B cell (primary cell): ENCODE data around the gene DOCK3. TPM values are rescaled to one million over a fixed set of nuclear protein-coding genes. Genes with fewer than 3 reads are reported as not detected.
"Not testable (repeated sequence)": the region's sequence is repeated elsewhere in the genome, so short reads cannot be mapped to it uniquely, and the experiment has no call there.

Source experiments
- ATAC-seq: fragments of 200-7000 bp; cut with Tn5 transposase; one replicate; pipeline ENCODE4 v1.10.0; 2021; ENCODE audit warnings: low read depth, mild to moderate bottlenecking, moderate number of reproducible peaks, moderate library complexity
- CTCF ChIA-PET: fragments of 350-600 bp; sonication (Branson Sonifier 250); formaldehyde crosslinking; loops from one replicate; lab custom pipeline; 2021; ENCODE audit warnings: antibody characterized with exemption, inconsistent platforms; lab: Charles Lee
- POLR2A ChIA-PET: fragments of 350-600 bp; sonication (Branson Sonifier 250); formaldehyde crosslinking; loops from one replicate; lab custom pipeline; 2021; ENCODE audit warnings: antibody characterized with exemption; lab: Charles Lee
- DNase-seq: peaks from one replicate; pipeline ENCODE4 v3.0.0; 2013
- H2AFZ ChIP-seq: 2 replicates; pipeline ENCODE4 v1.6.1; 2012; ENCODE audit warnings: mild to moderate bottlenecking, low read depth, low read length; ENCODE audit not compliant: insufficient read depth, poor library complexity, severe bottlenecking
- H3K27ac ChIP-seq, 2 donors: 1 replicate in 1 of 2; 2 replicates in 1 of 2; pipeline ENCODE4 v1.5.1; 2012 to 2013; ENCODE audit warnings: low read length in 2 of 2, mild to moderate bottlenecking in 2 of 2, moderate library complexity in 1 of 2
- H3K27me3 ChIP-seq, 4 experiments: fragments of 200-600 bp in 1 of 4; sonication (generic) in 1 of 4; replicated peaks in 1 of 4; 1 replicate in 2 of 4; 2 replicates in 2 of 4; pipeline versions ENCODE4 v1.6.1 to v1.7.0; 2013 to 2016; ENCODE audit warnings: low read length in 3 of 4, mild to moderate bottlenecking in 2 of 4, mixed read lengths in 1 of 4, moderate library complexity in 1 of 4; ENCODE audit not compliant: insufficient read depth in 4 of 4, control insufficient read depth in 3 of 4; ENCODE audit errors: control extremely low read depth in 1 of 4
- H3K36me3 ChIP-seq, 2 experiments: replicated peaks in 1 of 2; 1 replicate in 1 of 2; 2 replicates in 1 of 2; pipeline versions ENCODE4 v1.6.1 to v1.7.1; 2013; ENCODE audit warnings: low read length in 1 of 2; ENCODE audit not compliant: insufficient read depth in 2 of 2, control insufficient read depth in 1 of 2; ENCODE audit errors: control extremely low read depth in 1 of 2, extremely low read depth in 1 of 2
- H3K4me1 ChIP-seq, 2 donors: fragments of 200-600 bp in 1 of 2; sonication (generic) in 1 of 2; 1 replicate in 1 of 2; 2 replicates in 1 of 2; pipeline versions ENCODE4 v1.5.1 to v1.6.1; 2013 to 2017; ENCODE audit warnings: low read length in 2 of 2; ENCODE audit not compliant: control insufficient read depth in 2 of 2, insufficient read depth in 2 of 2
- H3K4me2 ChIP-seq: replicated peaks from 2 replicates; pipeline ENCODE3; 2012; ENCODE audit warnings: mild to moderate bottlenecking, low read depth, low read length; ENCODE audit not compliant: poor library complexity, severe bottlenecking
- H3K4me3 ChIP-seq, 5 experiments: fragments of 200-600 bp in 1 of 5; sonication (generic) in 1 of 5; 1 replicate in 3 of 5; 2 replicates in 2 of 5; pipeline versions ENCODE4 v1.5.1 to v1.7.0; 2011 to 2016; ENCODE audit warnings: low read length in 4 of 5, mild to moderate bottlenecking in 4 of 5, low read depth in 2 of 5, control low read depth in 1 of 5, moderate library complexity in 1 of 5; ENCODE audit not compliant: insufficient read depth in 1 of 5; ENCODE audit errors: control extremely low read depth in 1 of 5, extremely low read depth in 1 of 5
- H3K79me2 ChIP-seq: fragments of 200-600 bp; sonication (generic); one replicate; pipeline ENCODE4 v1.6.0; 2016; ENCODE audit warnings: low read length; ENCODE audit not compliant: control insufficient read depth, insufficient read depth
- H3K9ac ChIP-seq: fragments of 200-600 bp; sonication (generic); 2 replicates; pipeline ENCODE4 v1.6.1; 2017; ENCODE audit warnings: mild to moderate bottlenecking, low read length, moderate library complexity
- H3K9me3 ChIP-seq, 3 donors: one replicate each; pipeline versions ENCODE4 v1.6.1 to v1.7.1; 2013; ENCODE audit warnings: low read length in 2 of 3; ENCODE audit not compliant: control insufficient read depth in 2 of 3, insufficient read depth in 1 of 3; ENCODE audit errors: control extremely low read depth in 1 of 3
- H4K20me1 ChIP-seq: 2 replicates; pipeline ENCODE4 v1.6.0; 2012; ENCODE audit warnings: mild to moderate bottlenecking, low read length; ENCODE audit not compliant: insufficient read depth, control insufficient read depth, poor library complexity, severe bottlenecking
- H3K27ac Mint-ChIP-seq: one replicate; pipeline ENCODE4 v1.8.0; 2021; ENCODE audit warnings: mixed read lengths
- H3K27me3 Mint-ChIP-seq: one replicate; pipeline ENCODE4 v1.8.0; 2021; ENCODE audit warnings: mixed read lengths
- H3K4me1 Mint-ChIP-seq: one replicate; pipeline ENCODE4 v1.8.0; 2021; ENCODE audit warnings: mixed read lengths
- H3K4me3 Mint-ChIP-seq: one replicate; pipeline ENCODE4 v1.8.0; 2021; ENCODE audit warnings: mixed read lengths
- H3K9me3 Mint-ChIP-seq: one replicate; pipeline ENCODE4 v1.8.0; 2022; ENCODE audit warnings: mixed read lengths; ENCODE audit not compliant: insufficient read depth
- EZH2 ChIP-seq: IDR thresholded peaks from 2 replicates; pipeline ENCODE4 v1.6.1; 2012; ENCODE audit warnings: borderline replicate concordance, low read depth, mild to moderate bottlenecking, moderate library complexity, low read length; ENCODE audit not compliant: insufficient read depth, poor library complexity, severe bottlenecking
- WGBS: methylation state at CpG from one replicate; pipeline ENCODE4 v1.1.5; 2013; ENCODE audit warnings: missing lambda C conversion rate; ENCODE audit not compliant: insufficient coverage; 5-methylcytosine and 5-hydroxymethylcytosine counted together
- intact Hi-C: fragments of 100-400 bp; cut with micrococcal nuclease; formaldehyde crosslinking; loops from one replicate; pipeline ENCODE4 v1.10.0; 2022
- polyA plus RNA-seq: library from polyadenylated mRNA; depleted of rRNA; stranded (reverse); fragments of >200 nt; gene quantifications from 2 replicates; pipeline ENCODE4 v1.2.3, GENCODE V29; 2012
- total RNA-seq, 2 donors: library from RNA; stranded (reverse); fragments of 120-200 nt in 1 of 2; gene quantifications; 1 replicate in 1 of 2; 2 replicates in 1 of 2; pipeline versions ENCODE4 v1.2.3 to v1.2.4, GENCODE V29; 2013 to 2022
- TF ChIP-seq, protein P1 (sequence below): fragments of 200-600 bp; IDR thresholded peaks from one replicate; pipeline ENCODE4 v1.8.0; 2022; ENCODE audit warnings: antibody characterized with exemption, mild to moderate bottlenecking

DOCK3 gene
- total and polyA plus RNA-seq, 2 donors (not counting 1 experiment from before 2014, with no cell fraction given), result 0.06 to 0.30 TPM

DNA sequence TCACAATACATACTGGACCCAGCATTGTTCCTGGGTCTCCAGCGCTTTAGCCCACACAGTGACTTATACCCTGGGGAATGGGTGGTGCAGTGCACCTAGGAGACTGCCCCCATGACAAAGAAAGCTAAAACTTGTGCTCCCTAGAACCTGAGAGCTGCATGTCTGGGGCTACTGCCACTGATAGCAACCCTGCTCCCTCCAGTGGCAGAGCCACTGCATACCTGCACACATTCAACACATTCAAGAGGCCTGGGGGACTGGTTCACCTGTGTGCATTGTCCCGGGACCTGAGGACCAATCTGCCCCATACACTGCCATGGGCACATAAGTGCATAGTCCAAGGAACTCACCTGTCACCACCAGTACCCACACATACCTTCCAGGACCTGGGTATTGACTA is 407.6 kb downstream of the DOCK3 start:
- peaks cover 11 to 23% (median 22%) of the 10 kb centered on the region in 3 donors for H3K9me3 ChIP-seq
- ATAC-seq (no peak), DNase-seq (no peak)
- intact Hi-C loops, result no loop called here
- POLR2A ChIA-PET, result no interaction called here
- H3K4me2 ChIP-seq, result no peak overlapping the region
- no peaks in the 10 kb centered on the region for H3K27me3 ChIP-seq
- H2AFZ ChIP-seq, result no peak overlapping the region
- Mint-ChIP-seq H3K27ac (no peak overlapping the region), H3K4me3 (no peak overlapping the region), H3K9me3 (peaks cover 19% of the 10 kb centered on the region), H3K4me1 (no peaks in the 10 kb centered on the region), H3K27me3 (peaks cover 10% of the 10 kb centered on the region)
- H3K9ac ChIP-seq, result no peak overlapping the region
- no peaks in the 10 kb centered on the region for H3K79me2 ChIP-seq
- no peaks in the 10 kb centered on the region for H3K36me3 ChIP-seq
- H3K4me1 ChIP-seq, result no peaks in the 10 kb centered on the region
- H3K4me3 ChIP-seq, result no peak overlapping the region
- CTCF ChIA-PET, result no interaction called here
- TF ChIP-seq EZH2, result no peak
- TF ChIP-seq, protein P1, sequence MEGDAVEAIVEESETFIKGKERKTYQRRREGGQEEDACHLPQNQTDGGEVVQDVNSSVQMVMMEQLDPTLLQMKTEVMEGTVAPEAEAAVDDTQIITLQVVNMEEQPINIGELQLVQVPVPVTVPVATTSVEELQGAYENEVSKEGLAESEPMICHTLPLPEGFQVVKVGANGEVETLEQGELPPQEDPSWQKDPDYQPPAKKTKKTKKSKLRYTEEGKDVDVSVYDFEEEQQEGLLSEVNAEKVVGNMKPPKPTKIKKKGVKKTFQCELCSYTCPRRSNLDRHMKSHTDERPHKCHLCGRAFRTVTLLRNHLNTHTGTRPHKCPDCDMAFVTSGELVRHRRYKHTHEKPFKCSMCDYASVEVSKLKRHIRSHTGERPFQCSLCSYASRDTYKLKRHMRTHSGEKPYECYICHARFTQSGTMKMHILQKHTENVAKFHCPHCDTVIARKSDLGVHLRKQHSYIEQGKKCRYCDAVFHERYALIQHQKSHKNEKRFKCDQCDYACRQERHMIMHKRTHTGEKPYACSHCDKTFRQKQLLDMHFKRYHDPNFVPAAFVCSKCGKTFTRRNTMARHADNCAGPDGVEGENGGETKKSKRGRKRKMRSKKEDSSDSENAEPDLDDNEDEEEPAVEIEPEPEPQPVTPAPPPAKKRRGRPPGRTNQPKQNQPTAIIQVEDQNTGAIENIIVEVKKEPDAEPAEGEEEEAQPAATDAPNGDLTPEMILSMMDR, result no peak
- WGBS, result 90% methylated on average over 2 of the region's 2 CpGs
- H4K20me1 ChIP-seq, result no peaks in the 10 kb centered on the region
- H3K27ac ChIP-seq, result no peak overlapping the region

DNA sequence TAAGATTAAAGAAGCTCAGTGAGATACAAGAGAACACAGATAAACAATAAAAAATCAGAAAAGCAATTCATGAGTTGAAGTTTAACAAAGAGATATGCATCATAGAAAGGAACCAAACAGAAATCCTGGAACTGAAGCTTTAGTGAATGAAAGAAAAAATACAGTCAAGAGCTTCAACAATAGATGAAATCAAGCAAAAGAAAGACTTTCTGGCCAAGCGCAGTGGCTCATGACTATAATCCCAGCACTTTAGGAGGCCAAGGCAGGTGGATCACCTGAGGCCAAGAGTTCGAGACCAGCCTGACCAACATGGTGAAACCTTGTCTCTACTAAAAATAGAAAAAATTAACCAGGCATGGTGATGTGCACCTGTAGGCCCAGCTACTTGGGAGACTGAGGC is 408.8 kb downstream of the DOCK3 start:
- H3K9me3 Mint-ChIP-seq, result peaks cover 20% of the 10 kb centered on the region
- Histone ChIP-seq H3K9me3 (peaks cover 11 to 23% (median 22%) of the 10 kb centered on the region in 3 donors), H3K36me3 (no peaks in the 10 kb centered on the region), H4K20me1 (no peaks in the 10 kb centered on the region), H3K27ac (no peak overlapping the region), H3K27me3 (no peaks in the 10 kb centered on the region), H3K9ac (no peak overlapping the region), H3K4me1 (no peaks in the 10 kb centered on the region), H3K4me2 (no peak overlapping the region), H3K79me2 (no peaks in the 10 kb centered on the region), H3K4me3 (no peak overlapping the region), H2AFZ (no peak overlapping the region)
- H3K27me3 Mint-ChIP-seq, result peaks cover 10% of the 10 kb centered on the region
- intact Hi-C loops, result no loop called here
- no peaks in the 10 kb centered on the region for H3K4me1 Mint-ChIP-seq
- ChIA-PET CTCF (interaction anchor here (1.3 kb wide), 1 partner anchor 20 kb away, joined by 3 read pairs; no protein-coding TSS in a partner anchor), POLR2A (no interaction called here)
- TF ChIP-seq, protein P1, result no peak
- TF ChIP-seq EZH2, result no peak
- 100% methylated on average over 2 of the region's 2 CpGs for WGBS
- H3K4me3 Mint-ChIP-seq, result no peak overlapping the region
- DNase-seq (no peak), ATAC-seq (no peak)
- no peak overlapping the region for H3K27ac Mint-ChIP-seq

DNA sequence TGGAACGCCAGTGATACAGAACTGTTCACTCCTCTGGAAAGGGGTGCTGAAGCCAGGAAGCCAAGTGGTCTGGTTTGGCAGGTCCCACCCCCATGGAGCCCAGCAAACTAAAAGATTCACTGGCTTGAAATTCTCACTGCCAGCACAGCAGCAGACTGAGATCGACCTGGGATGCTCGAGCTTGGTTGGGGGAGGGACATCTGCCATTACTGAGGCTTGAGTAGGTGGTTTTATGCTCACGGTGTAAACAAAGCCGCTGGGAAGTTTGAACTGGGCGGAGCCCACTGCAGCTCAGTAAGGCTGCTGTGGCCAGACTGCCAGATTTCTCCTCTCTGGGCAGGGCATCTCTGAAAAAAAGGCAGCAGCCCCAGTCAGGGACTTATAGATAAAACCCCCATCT is 417.4 kb downstream of the DOCK3 start:
- DNase-seq, H3K9me3 ChIP-seq, H3K27ac ChIP-seq, ATAC-seq, H3K27ac Mint-ChIP-seq, H3K27me3 Mint-ChIP-seq, H4K20me1 ChIP-seq, H3K36me3 ChIP-seq, H3K79me2 ChIP-seq, H3K4me1 Mint-ChIP-seq, POLR2A ChIA-PET, H3K4me2 ChIP-seq, H3K27me3 ChIP-seq, intact Hi-C loops, H3K9me3 Mint-ChIP-seq, H3K4me3 ChIP-seq, H3K9ac ChIP-seq, CTCF ChIA-PET, H3K4me1 ChIP-seq, H2AFZ ChIP-seq, H3K4me3 Mint-ChIP-seq: not testable (repeated sequence)
- 60% methylated on average over 3 of the region's 6 CpGs for WGBS
